GM19324 (cell line): ENCODE results near the gene DLK2.
"Not testable (repeated sequence)": the region's sequence is repeated elsewhere in the genome, so short reads cannot be mapped to it uniquely, and the experiment has no call there.

Experiments
- ATAC-seq: cut with Tn5 transposase; IDR thresholded peaks from one replicate; pipeline ENCODE4 v1.9.1; 2021; ENCODE audit warnings: mild to moderate bottlenecking, moderate library complexity; ENCODE audit not compliant: unreplicated experiment, low FRiP score

Gene DLK2

DNA sequence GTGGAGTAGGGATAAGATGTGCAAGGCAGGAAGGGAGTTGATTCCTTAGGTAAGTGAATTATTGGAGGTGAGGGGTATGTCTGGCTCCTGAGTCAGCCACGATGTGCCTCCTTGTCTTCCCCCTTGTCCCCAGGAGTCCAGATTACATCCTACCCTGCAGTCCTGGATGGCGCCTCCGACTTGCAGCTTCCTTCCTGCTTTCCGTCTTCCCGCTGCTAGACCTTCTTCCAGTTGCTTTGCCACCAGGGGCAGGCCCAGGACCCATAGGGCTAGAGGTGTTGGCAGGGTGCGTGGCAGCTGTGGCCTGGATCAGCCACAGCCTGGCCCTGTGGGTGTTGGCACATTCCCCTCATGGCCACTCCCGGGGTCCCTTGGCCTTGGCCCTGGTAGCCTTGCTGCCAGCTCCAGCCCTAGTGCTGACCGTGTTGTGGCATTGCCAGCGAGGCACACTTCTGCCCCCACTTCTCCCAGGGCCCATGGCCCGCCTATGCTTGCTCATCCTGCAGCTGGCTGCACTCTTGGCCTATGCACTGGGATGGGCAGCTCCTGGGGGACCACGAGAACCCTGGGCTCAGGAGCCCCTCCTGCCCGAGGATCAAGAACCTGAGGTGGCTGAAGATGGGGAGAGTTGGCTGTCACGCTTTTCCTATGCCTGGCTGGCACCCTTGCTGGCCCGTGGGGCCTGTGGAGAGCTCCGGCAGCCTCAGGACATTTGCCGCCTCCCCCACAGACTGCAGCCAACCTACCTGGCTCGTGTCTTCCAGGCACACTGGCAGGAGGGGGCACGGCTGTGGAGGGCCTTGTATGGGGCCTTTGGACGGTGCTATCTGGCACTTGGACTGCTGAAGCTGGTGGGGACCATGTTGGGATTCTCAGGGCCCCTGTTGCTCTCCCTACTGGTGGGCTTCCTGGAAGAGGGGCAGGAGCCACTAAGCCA is 23.1 kb downstream of the DLK2 start:
- ATAC-seq, result no peak

DNA sequence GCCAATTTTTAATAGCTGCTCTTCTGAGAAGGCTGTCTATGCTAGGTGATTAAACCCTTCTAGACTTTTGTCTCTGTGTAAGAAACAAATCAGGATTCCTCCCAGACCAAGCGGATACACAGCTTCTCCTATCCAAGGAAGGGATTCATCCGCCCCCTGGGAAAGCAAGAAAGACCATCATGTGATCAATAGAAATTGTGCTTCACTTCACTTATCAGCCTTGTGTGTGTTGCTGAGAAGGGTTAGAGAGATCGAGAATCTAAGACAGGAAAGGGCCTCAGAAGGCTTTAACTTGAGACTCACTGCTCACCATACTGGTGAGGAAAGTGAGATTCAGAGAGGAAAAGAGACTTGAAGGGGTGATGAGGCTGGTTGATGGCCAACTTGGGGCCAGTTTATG is 26.5 kb downstream of the DLK2 start:
- ATAC-seq, result no peak

DNA sequence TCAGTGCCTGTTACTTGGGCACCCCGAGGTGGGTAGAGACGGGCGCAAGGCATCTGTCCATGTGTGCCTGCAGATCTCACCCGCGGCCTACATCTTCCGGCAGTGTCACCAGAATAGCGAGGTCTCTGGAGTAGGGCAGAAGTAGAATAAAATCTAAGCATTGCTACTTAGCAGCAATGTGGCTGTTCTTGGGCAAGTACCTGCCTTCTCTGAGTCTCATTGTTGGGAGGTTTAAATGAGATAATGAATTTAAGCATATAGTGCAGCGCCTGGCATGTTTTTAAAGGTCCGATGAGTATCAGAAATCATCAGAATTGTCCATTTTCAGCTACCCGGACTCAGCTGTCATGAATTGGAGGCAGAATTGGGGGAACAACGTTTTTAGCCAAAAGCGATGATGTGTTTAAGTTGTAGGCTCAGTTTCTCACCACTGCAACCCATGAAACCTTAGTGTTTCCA is 27.2 kb downstream of the DLK2 start:
- no peak for ATAC-seq

DNA sequence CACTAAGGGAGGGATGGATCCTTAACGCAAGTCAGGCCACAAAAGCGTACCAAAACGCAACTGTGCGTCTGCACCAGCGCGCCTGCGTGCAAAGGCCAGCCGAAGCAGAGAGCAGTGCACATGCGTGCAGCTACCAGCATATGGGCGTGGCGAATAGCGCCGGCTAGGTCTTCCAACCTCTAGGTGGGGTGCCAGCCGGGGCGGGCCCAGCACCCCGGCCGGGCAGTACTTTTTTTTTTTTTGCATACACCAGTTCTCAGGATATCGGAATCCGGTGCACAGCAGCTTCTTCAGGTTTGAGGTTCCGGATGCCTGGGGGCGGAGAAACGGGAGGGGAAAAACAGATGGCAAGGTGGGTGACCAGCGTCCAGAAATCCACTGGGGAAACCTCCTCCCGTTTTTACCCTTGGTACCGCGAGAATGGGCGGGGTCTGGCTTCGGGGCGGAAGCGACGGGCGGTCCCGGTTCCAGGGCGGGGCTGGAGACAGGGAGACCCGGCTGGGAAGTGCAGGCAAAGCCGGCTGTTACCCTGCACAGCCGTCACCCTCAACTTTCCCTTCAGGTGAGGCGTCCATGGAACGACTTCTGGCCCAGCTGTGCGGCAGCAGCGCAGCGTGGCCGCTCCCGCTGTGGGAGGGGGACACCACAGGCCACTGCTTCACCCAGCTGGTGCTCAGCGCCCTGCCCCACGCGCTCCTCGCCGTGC is 27.8 kb downstream of the DLK2 start, which contains the start of gene ABCC10:
Gene ABCC10 (plus strand): TSS at position 136 of the 706 bp plus-strand sequence. CDS start 438 bp downstream, at position 574.
- ATAC-seq, result peak; percentile 90

DNA sequence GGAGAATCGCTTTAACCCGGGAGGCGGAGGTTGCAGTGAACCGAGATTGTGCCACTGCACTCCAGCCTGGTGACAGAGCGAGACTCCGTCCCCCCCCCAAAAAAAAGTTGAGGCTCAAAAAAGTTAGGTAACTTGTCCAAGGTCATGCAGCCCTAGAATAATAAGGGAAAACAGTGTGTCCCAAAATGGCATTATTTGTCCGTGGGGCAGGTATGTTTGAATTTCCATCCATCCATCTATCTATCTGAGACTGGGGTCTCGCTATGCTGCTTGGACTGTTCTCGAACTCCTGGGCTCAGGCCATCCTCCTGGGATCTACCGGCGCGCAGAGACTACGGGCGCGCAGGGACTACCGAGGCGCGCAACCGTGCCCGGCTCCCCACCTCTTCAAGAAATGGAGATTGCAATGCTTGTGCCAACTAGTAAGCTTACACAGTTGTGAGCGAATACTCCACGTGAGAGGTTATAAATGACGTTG is 28.4 kb downstream of the DLK2 start:
- no peak for ATAC-seq

DNA sequence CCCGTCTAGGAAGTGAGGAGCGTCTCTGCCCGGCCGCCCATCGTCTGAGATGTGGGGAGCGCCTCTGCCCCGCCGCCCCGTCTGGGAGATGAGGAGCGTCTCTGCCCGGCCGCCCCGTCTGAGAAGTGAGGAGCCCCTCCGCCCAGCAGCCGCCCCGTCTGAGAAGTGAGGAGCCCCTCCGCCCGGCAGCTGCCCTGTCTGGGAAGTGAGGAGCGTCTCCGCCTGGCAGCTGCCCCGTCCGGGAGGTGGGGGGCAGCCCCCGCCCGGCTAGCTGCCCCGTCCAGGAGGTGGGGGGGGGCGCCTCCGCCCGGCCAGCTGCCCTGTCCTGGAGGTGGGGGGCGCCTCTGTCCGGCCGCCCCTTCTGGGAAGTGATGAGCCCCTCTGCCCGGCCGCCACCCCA is 30.3 kb downstream of the DLK2 start:
- not testable (repeated sequence) for ATAC-seq

DNA sequence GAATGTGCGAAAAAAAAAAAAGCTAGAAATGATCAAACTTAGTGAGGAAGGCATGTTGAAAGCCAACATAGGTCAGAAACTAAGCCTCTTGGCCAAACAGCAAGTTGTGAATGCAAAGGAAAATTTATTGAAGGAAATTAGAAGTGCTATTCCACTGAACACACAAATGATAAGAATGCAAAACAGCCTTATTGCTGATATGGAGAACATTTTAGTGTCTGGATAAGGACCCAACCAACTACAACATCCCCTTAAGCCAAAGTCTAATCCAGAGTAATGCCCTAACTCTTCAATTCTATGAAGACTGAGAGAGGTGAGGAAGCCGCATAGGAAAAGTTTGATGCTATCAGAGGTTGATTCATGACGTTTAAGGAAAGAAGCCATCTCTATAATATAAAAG is 33.5 kb downstream of the DLK2 start:
- ATAC-seq, result no peak

DNA sequence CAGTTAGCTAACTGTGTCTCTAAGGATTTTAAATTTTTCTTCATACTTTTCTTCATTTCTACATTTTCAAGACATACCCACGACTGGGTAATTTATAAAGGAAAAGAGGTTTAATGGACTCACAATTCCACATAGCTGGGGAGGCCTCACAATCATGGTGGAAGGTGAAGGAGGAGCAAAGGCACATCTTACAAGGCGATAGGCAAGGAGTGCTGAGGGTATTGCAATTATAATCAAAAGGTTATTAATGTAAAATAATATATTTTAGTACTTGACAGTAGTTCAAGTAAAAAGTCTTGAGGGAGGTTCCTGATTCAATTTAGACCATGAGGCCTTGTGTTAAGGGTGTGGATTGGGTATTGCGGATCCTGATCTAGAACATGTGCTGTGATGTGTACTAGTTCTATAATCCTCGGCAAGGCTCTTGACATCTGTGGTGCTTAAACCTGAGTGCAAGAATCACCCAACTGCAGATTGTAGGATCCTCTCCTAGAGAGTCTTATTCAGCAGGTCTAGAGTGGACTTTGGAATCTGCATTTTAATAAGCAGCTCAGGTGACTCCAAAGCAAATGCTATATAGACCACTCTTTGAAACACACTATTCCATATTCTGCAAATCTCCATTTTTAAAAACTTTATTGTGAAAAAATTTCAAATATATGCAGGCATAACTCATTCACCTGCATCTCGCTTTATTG is 35.2 kb downstream of the DLK2 start:
- no peak for ATAC-seq

DNA sequence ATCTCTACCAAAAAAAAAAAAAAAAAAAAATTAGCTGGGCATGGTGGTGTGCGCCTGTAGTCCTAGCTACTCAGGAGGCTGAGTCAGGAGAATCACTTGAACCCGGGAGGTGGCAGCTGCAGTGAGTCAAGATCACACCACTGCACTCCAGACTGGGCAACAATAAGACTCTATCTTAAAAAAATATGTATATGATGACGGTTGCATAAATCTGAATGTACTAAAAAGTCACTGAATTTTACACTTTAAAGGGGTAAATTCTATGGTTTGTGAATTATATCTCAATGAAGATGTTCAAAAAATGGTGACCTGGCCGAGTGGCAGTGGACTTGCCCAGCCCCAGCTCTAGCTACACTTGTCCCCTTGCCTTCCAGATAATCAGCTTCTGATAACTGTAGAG is 38.4 kb downstream of the DLK2 start:
- no peak for ATAC-seq

DNA sequence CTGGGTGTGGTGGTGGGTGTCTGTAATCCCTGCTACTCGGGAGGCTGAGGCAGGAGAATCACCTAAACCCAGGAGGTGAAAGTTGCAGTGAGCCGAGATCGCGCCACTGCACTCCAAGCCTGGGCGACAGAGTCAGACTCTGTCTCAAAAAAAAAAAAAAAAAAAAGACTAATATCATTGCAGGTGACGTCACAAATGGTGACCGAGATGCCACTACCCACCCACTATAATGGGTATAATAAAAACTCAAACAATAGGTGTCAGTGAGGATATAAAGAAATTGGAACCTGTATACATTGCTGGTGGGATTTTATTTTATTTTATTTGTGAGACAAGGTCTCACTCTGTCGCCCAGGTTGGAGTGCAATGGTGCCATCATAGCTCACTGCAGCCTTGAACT is 40.1 kb downstream of the DLK2 start:
- ATAC-seq, result not testable (repeated sequence)

DNA sequence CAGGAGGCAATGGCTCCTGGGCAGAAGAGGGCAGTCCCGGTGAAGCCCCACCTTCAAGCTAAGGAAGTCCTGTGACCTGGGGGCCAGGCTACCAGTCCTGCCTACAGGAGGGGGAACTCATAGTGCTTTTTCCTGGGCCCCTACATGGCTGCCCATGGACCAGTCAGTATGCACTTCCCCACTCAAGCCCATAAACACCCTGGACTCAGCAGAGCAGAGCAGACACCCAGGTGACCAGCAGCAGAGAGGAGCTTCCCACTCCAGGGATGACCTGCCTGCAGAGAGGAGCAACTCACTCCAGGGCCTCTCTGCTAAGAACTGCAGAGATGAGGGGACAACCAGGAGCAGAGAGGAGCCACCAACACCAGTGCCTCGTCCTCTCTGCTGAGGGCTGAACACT is 42.3 kb downstream of the DLK2 start:
- ATAC-seq, result no peak

DNA sequence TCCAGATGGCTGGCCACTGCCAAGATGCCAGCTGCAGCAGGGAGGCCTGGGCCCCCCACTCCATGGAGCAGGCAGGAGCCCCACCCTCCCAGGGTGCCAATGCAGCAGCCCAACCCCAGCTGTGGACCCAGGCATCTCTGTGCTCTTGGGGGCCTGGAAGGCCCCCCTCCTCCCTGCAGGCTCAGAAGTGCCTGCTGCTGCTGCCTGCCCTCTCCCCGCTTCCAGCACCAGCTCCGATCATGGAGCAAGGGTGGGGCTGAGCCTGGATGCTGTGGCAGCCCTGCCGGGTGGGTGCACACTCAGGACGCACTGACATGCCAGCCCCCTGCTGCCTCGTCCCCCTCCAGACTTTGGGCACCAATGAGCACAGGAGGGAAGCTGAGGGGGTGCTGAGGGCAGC is 42.8 kb downstream of the DLK2 start:
- ATAC-seq, result no peak

DNA sequence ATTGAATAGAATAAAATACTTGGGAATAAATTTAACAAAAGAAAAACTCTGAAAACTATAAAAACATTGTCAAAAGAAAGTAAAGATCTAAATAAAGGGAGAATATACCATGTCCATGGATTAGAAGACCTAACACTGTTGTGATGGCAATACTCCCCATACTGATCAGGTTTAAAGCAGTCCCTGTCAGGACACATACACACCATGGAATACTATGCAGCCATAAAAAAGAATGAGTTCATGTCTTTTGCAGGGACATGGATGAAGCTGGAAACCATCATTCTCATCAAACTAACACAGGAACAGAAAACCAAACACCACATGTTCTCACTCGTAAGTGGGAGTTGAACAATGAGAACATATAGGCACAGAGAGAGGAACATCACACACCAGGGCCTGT is 44.6 kb downstream of the DLK2 start:
- ATAC-seq, result not testable (repeated sequence)

DNA sequence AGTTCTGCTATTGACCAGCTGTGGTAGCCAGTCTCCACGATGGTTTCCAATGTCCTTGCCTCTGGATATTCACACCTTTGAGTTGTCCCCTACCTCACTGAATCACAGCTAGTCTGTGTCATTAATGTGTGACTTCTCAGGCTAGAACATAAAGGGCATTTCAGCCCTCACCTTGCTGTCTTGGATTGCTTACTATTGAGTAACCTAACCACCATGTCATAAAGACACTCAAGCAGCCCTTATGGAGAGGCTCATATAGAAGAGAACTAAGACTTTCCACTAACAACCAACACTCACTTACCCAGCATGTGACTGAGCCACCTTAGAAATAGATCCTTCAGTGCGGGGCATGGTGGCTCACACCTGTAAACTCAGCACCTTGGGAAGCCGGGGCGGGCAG is 47.1 kb downstream of the DLK2 start:
- ATAC-seq, result no peak

DNA sequence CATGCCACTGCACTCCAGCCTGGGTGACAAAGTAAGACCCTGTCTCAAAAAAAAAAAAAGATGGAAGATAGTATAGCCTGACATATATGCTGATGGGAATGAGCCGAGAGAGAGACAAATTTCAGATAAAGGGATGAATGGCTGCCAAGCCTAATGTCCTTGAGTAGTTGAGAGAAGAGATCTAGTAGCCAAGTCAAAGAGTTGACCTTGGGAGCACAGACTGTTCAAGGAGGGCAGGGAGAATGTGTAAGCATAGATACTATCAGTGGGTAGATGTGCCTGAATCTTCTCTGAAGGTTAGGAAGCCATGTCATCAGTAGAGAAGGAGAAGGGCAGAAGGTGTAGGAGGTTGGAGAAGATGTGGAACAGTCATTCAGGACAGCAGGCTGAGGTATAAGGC is 48.1 kb downstream of the DLK2 start:
- no peak for ATAC-seq

DNA sequence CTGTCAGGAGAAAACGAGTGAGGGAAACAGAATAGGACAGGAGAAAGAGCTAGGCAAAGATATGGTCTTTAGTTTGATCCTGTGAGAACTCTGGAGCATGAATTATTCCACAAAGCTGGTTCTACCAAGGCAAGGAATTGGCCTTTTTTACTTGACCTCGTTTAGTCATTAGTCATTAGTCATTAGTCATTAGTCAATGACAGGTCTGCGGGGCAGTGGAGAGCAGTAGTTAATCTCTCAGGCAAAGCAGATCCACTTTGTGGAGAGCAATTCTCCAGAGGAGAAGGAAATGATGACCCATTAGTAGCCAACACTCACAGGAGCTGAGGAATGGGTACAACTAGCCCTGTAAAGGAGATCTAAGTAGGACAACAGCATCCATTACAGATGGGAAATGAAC is 50.0 kb downstream of the DLK2 start:
- no peak for ATAC-seq

DNA sequence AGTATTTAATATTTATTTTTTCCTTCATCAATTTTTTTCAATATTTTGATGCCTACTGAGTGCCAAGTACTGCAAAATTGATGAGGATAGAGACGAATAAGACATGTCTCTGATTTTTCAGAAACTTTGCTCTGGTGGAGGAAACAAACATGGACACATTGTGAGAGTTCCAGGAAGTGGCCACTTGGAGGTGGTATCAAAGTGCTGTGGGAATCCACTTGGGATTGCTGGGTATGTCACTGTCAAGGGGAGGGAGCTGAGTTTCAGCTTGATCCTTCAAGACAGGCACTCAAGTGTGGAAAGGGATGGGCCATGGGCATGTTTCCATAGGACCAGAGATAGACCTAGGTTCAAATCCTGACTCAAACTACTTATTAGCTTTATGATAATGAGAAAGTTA is 52.5 kb downstream of the DLK2 start:
- ATAC-seq, result no peak

DNA sequence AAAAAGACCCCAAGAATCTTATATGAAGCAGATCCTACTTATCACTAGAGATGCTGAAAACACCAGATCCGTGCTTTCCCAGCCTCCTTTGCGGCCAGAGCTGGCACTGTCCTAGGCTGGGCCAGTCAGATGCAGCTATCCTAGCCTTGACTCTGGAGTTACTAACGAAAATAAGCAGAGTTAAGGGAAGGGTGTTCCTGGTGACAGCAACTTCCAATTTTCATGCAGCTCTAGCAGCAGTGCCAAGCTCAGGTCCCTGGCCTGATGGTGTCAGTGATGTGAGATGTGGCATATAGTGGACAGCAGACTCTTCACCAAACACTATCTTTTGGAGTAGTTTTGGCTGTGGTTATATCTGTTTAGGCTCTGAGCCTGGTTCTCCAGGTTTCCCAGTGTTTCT is 53.6 kb downstream of the DLK2 start:
- no peak for ATAC-seq
